Fibroblast of skin of abdomen (primary cell): ENCODE data around the gene SIX6.

Experiments used
- DNase-seq: peaks from one replicate; pipeline ENCODE4 v3.0.0-alpha.2; 2013

Gene SIX6

DNA sequence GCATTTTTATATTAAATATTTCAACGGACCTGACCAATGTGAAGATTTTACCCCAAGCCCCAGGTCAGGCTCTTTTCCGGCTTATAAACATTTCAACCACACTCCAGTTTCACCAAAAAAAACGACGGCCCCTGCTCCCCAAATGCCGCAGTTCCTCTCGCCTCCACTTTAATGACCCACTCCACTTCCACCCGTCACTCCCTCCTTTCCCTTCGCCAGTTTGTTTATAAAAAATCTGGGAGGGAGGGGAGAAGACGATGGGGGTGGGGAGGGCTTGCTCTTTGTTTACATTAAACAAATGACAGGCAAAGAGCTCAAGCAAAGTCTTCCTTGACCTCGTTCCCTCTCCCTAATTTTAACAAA lies 5.4 kb downstream of the SIX6 start:
- DNase-seq, result no peak

DNA sequence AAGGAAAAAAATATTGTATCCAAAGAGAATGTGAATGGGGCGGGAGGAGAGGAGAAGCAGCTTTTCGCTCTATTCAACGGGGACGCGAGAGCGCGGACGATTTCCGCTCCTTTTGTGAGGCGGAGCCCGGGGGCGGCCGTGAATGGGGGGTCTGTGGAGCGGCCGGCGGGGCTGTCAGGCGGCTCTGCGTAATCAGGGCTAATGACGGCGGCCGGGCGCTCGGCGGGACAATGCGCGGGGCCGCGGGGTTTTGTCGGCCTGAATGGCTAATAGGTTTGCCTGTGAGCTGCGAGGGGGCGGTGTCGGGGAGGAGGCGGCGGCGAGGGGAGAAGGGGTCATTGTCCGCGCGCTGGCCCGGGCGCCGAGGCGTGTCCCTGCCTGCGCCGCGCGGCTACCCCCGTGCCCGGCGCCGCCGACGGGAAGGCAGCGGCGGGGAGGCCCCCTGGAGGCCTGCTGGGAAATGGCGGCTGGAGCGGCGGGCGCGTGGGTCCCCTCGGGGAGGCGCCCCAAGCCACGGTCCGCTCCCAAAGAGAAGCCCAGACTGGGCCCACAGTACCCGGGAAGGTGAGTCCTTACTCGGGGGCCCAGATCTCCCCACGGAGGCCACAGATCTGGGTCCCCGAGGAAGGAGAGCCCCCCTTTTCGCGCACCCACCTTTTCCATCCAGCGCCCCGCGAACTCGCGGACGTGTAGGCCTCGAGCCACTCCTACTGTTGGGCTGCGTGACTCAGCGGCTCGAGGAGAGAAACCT lies 6.0 kb downstream of the SIX6 start:
- DNase-seq, result no peak

DNA sequence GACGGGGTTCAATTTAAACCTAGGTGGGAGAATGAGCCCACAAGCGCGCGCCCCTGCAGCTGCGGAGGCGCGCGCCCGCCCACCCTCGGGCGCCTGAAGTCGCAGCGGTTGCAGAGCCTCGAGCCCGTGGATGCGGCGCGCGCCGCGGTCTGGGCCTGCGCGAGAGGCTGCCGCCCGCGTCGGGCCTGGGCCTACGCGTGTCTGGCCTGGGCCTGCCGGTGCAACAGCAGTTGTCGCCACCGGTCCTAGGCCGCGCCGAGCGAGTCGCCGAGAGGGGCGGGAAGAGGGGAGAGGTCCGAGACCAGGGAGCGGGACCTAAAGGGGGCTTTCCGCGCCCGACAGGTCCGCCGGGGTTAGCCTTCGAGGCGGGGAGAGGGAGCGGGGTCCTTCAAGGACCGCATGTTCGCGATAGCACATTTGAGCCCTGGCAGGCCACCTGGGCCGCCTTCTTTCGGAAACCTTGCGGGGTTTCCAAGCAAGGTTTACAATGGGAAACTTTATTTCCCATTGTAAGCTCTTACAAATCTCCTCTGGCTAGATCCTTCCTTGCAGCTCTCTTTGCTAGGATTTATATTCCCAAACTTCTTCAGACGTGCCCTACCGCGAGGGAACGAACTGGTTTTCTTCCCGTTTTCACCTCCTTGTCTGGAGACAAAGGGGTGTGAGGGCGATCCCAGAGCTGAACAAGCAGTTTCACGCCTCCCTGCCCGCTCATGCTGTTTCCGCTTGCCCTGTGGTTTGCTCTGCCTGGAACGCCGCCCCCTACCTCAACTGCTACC lies 6.8 kb downstream of the SIX6 start:
- no peak for DNase-seq

DNA sequence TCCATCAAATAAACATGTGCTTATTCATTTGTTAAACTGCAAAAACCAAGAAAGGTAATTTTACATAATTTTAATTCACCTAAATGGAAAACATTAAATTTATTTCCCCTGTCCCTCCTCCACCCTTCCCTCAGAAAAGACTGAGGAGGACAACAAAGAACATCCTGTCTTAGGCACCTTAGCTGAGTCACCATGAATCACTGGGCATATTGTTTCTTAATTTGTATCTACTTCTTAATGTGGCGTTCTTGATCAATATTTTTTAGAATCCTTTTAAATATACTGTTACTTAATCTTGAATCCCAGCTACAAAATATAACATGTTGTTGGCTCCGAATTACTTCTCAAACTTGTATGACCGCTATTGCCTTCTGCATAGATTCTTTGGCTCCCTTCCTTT lies 23.5 kb downstream of the SIX6 start:
- no peak for DNase-seq

DNA sequence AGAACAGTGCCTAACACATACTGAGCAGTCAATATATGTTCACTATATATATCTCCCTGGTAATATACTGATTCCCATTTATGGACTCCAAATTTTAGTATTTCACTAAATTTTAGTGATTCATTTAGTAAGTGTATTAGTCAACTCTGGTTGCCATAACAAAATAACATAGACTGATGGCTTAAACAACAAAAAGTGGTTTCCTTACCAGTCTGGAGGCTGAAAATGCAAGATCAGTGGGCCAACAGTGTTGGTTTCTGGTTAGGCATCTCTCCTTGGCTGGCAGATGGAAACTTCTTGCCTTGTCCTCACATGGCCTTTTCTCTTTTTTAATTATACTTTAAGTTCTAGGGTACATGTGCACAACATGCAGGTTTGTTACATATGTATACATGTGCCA lies 28.7 kb downstream of the SIX6 start:
- no peak for DNase-seq

DNA sequence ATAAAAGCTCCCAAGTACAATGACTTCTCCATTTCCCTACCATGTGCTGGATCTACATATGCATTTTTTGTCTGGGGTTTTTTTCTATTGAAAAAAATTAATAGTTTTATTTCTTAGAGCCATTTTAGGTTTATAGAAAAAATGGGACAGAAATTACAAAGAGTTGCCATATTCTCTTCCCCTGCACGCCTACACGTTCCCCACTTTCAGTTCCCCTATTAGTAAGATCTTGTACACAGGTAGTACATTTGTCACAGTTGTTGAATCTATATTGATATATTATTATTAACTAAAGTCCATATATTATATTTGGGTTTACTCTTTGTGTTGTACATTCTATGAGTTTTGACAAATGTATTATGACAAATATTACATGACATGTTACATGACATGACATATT lies 35.7 kb downstream of the SIX6 start:
- DNase-seq, result no peak

DNA sequence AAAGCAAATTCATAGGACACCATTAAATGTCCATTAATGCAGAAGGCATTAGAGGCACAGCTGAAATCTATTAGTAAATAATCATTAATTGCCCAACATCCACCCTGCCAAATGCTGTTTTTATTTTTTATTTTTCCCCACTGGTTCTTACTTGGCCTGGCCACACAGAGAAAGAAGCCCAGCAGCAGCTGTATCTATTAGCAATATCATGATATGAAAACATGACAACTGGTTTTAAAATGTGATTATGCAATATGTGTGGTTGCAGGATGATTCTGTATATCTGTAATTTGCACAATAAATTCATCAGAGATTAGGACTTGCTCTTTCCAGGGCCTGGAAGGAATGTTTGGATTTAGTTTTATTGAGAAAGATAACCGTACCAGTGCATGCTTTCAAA lies 44.9 kb downstream of the SIX6 start:
- DNase-seq, result peak; percentile 9

DNA sequence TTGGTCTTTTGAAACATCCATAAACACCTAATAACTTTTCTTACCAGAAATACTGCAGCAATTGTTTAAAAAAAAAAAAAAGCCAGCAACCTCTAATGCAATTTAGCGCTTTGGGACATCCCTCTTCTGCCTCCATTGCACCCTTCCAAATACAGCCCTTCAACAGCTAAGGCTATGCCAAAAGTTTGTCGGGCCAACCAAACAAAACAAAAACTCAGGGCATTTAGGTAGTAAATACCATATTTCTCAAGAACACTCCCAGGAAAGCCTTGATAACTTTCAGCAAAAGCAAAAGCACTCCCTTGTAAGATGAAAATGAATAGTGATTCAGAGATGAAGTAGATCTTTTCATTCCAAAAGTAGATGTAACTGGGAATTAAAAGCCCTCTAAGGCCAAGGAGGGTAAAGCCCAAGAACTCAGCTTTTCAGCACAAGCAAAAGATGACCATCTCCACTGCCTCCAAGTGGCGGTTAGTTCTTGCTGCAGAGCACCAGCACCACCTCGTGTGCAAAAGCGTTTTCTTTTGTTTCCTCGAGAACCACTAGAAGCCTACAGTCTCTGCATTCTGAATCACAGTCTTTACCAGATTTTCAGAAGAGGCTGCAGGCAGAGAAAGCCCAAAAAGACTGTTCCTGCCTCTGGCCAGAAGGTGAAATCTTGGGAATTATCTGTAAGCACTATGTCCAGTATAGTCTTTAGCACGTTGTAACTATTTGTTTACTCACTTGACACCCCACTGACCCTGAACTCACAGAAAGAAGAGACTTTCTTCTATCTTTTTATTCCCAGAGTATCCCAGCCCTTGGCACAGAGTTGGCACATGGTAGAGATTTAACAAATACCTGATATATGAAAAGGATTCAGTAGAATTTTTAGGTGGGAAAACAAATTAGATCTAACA lies 53.1 kb downstream of the SIX6 start:
- DNase-seq, result peak; percentile 73
